OCI-LY1 (cell line): Measurements from ENCODE around the gene SMPDL3A.
"Not testable (repeated sequence)": the region's sequence is repeated elsewhere in the genome, so short reads cannot be mapped to it uniquely, and the experiment has no call there.

Source experiments
- H2AFZ ChIP-seq: fragments of 200-600 bp; sonication (generic), shearing (Covaris generic); 2 replicates; pipeline ENCODE4 v1.6.0; 2014; ENCODE audit warnings: antibody characterized with exemption, mild to moderate bottlenecking, low read length
- H3F3A ChIP-seq: fragments of 200-600 bp; sonication (generic), shearing (Covaris generic); 2 replicates; pipeline ENCODE4 v1.6.0; 2014; ENCODE audit warnings: mild to moderate bottlenecking, antibody characterized with exemption, low read length, moderate library complexity; ENCODE audit not compliant: insufficient read depth
- H3K27ac ChIP-seq: fragments of 200-600 bp; sonication (generic); 2 replicates; pipeline ENCODE4 v1.5.1; 2014; ENCODE audit warnings: low read length, mixed run types, mild to moderate bottlenecking, low read depth; ENCODE audit not compliant: poor library complexity, severe bottlenecking
- H3K27me3 ChIP-seq: fragments of 200-600 bp; sonication (generic); 2 replicates; pipeline ENCODE4 v1.6.0; 2014; ENCODE audit warnings: antibody characterized with exemption, mild to moderate bottlenecking, low read length, moderate library complexity; ENCODE audit not compliant: insufficient read depth
- H3K36me3 ChIP-seq: fragments of 200-600 bp; sonication (generic); 2 replicates; pipeline ENCODE4 v1.6.1; 2014; ENCODE audit warnings: mild to moderate bottlenecking, antibody characterized with exemption, low read length, moderate library complexity, mixed read lengths; ENCODE audit not compliant: insufficient read depth
- H3K4me1 ChIP-seq: fragments of 200-600 bp; sonication (generic); 2 replicates; pipeline ENCODE4 v1.5.1; 2014; ENCODE audit warnings: mild to moderate bottlenecking, low read length, moderate library complexity; ENCODE audit not compliant: insufficient read depth, severe bottlenecking
- H3K4me2 ChIP-seq: fragments of 200-600 bp; sonication (generic), shearing (Covaris generic); 2 replicates; pipeline ENCODE4 v1.6.1; 2014; ENCODE audit warnings: low read length
- H3K4me3 ChIP-seq: fragments of 200-600 bp; sonication (generic); 2 replicates; pipeline ENCODE4 v1.5.1; 2014; ENCODE audit warnings: low read length, low read depth, mild to moderate bottlenecking, mixed read lengths; ENCODE audit not compliant: poor library complexity, severe bottlenecking
- H3K79me2 ChIP-seq: fragments of 200-600 bp; shearing (Covaris generic); 2 replicates; pipeline ENCODE4 v1.6.1; 2016; ENCODE audit warnings: mixed run types, low read length, mixed read lengths; ENCODE audit not compliant: insufficient read depth
- H3K9ac ChIP-seq: fragments of 200-600 bp; sonication (generic), shearing (Covaris generic); 2 replicates; pipeline ENCODE4 v1.6.1; 2014; ENCODE audit warnings: mild to moderate bottlenecking, low read length, mixed read lengths
- H3K9me2 ChIP-seq: fragments of 200-600 bp; sonication (generic), shearing (Covaris generic); 2 replicates; pipeline ENCODE4 v1.6.1; 2014; ENCODE audit warnings: low read depth, mild to moderate bottlenecking, low read length, mixed read lengths
- H3K9me3 ChIP-seq: fragments of 200-600 bp; shearing (Covaris generic); 2 replicates; pipeline ENCODE4 v1.6.1; 2014; ENCODE audit warnings: low read length, mixed read lengths
- H4K20me1 ChIP-seq: fragments of 200-600 bp; sonication (generic), shearing (Covaris generic); 2 replicates; pipeline ENCODE4 v1.6.0; 2016; ENCODE audit warnings: mild to moderate bottlenecking, low read length; ENCODE audit not compliant: insufficient read depth
- CTCF ChIP-seq: fragments of 200-600 bp; sonication (generic), shearing (Covaris generic); IDR thresholded peaks from 2 replicates; pipeline ENCODE4 v1.5.1; 2017; ENCODE audit warnings: mild to moderate bottlenecking, antibody characterized with exemption, low read length, moderate library complexity, mixed read lengths
- EZH2 ChIP-seq: fragments of 200-600 bp; sonication (generic), shearing (Covaris generic); IDR thresholded peaks from 2 replicates; pipeline ENCODE4 v1.8.0; 2017; ENCODE audit warnings: borderline replicate concordance, mixed run types, mild to moderate bottlenecking, antibody characterized with exemption, low read length, moderate library complexity, mixed read lengths

The SMPDL3A gene

DNA sequence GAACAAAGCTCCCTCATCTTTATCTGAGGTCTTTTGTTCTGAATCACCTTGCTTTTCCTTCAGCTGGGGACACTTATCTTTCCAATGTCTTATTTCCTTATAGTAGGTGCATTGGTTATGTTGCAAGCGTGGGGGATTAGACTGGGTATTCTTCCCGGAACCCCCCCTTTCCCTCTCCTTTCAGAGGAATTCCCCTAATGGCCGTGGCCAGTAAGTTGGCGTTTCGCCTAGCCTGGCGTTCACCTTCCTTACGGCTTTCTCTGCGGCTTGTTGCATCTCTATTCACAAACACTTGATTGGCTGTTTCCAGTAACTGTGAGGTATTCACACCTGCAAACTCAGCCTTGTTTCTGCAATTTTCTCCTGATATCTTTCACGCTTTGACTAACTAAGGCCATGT is 42.4 kb upstream of the SMPDL3A start:
- no peak for TF ChIP-seq EZH2
- no peak for TF ChIP-seq CTCF
- H3K9me2 ChIP-seq, result no peaks in the 10 kb centered on the region

GRCh38 chr6:122747573-122747972 is 41.5 kb upstream of the SMPDL3A start:
- no peak overlapping the region for H3K4me3 ChIP-seq
- no peaks in the 10 kb centered on the region for H3K79me2 ChIP-seq
- H3K27ac ChIP-seq, result no peak overlapping the region
- no peak overlapping the region for H2AFZ ChIP-seq
- H3K4me1 ChIP-seq, result no peaks in the 10 kb centered on the region
- no peaks in the 10 kb centered on the region for H3K9me2 ChIP-seq
- H3F3A ChIP-seq, result no peaks in the 10 kb centered on the region
- H3K9ac ChIP-seq, result no peak overlapping the region
- H3K4me2 ChIP-seq, result no peak overlapping the region
- no peaks in the 10 kb centered on the region for H3K36me3 ChIP-seq
- no peaks in the 10 kb centered on the region for H3K27me3 ChIP-seq
- no peaks in the 10 kb centered on the region for H3K9me3 ChIP-seq
- no peak for TF ChIP-seq CTCF
- TF ChIP-seq EZH2, result no peak
- H4K20me1 ChIP-seq, result no peaks in the 10 kb centered on the region

More for the DNA sequence above, 42.4 kb upstream of the SMPDL3A start:
- Histone ChIP-seq H3K27ac (no peak overlapping the region), H3K4me3 (no peak overlapping the region), H3F3A (no peaks in the 10 kb centered on the region), H3K4me2 (no peak overlapping the region), H3K27me3 (no peaks in the 10 kb centered on the region), H3K4me1 (no peaks in the 10 kb centered on the region), H3K79me2 (no peaks in the 10 kb centered on the region), H3K36me3 (no peaks in the 10 kb centered on the region), H3K9ac (no peak overlapping the region), H3K9me3 (no peaks in the 10 kb centered on the region), H2AFZ (no peak overlapping the region), H4K20me1 (no peaks in the 10 kb centered on the region)

DNA sequence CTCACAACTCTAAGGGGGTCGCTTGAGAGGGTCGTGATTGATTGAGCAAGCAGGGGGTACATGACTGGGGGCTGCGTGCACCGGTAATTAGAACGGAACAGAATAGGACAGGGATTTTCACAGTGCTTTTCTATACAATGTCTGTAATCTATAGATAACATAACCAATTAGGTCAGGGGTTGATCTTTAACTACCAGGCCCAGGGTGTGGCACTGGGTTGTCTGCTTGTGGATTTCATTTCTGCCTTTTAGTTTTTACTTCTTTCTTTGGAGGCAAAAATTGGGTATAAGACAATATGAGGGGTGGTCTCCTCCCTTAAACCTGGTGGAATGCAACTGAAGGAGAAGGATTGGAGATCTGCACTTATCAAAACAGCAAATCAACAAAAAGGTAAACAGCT is 40.1 kb upstream of the SMPDL3A start:
- not testable (repeated sequence) for H3F3A ChIP-seq, H3K36me3 ChIP-seq, H3K4me1 ChIP-seq, H3K9me2 ChIP-seq, H3K4me2 ChIP-seq, H3K9ac ChIP-seq, H3K27ac ChIP-seq, H3K79me2 ChIP-seq, H2AFZ ChIP-seq, H3K9me3 ChIP-seq, H3K27me3 ChIP-seq, H4K20me1 ChIP-seq, H3K4me3 ChIP-seq

DNA sequence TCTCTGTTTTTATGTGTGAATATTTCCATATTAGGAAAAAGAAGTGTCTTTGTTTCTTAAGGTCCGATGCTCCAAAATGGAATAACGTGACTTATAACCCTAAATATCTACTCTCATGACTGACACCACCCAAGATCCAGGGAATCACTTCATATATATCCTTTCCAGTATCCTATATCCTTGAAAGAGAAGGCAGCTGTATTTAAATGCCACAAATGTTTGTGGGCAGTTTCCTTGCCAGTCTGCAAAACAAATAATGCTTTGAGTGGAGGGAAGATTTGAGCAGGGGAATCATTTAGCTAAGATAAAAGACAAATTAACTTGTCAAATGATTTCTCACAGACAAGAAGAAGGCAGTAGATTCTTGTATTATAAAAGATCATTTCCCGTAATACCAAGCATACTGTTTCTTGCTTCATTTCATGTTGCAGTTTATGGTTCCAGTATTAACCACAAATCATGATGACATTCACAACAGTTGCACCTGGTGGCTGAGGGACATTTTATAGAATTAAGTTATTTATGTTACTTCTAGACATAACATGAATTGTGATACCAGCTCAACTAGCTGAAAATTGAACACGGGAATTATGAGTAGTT is 39.5 kb upstream of the SMPDL3A start:
- no peaks in the 10 kb centered on the region for H3K36me3 ChIP-seq
- no peaks in the 10 kb centered on the region for H3K79me2 ChIP-seq
- H3K9me2 ChIP-seq, result no peaks in the 10 kb centered on the region
- H3K4me1 ChIP-seq, result no peaks in the 10 kb centered on the region
- no peaks in the 10 kb centered on the region for H4K20me1 ChIP-seq
- no peak overlapping the region for H3K4me2 ChIP-seq
- no peak overlapping the region for H3K27ac ChIP-seq
- TF ChIP-seq EZH2 (no peak), CTCF (no peak)
- H3K9ac ChIP-seq, result no peak overlapping the region
- H2AFZ ChIP-seq, result no peak overlapping the region
- no peak overlapping the region for H3K4me3 ChIP-seq
- no peaks in the 10 kb centered on the region for H3K9me3 ChIP-seq
- no peaks in the 10 kb centered on the region for H3F3A ChIP-seq
- H3K27me3 ChIP-seq, result no peaks in the 10 kb centered on the region
